ENCODE results near the gene DCUN1D5. TPM values are rescaled to one million over a fixed set of nuclear protein-coding genes. Genes with fewer than 3 reads are reported as not detected.

DCUN1D5 gene
- total and polyA plus RNA-seq, 7 donors: 19.5 to 58.7 (median 26.8) TPM

- H3K36me3 ChIP-seq (ENCODE audit: insufficient read depth in 1 of 2, low read depth in 1 of 2): no peaks in the 10 kb centered on the region
- H3K9me3 ChIP-seq: no peaks in the 10 kb centered on the region
- H3K4me3 ChIP-seq: no peak overlapping the region
- DNase-seq (no peak), ATAC-seq (no peak)
- intact Hi-C loops (cut with DNase I): no loop called here
- 81 to 92% (median 91%) methylated on average over 1 of the region's 1 CpG for WGBS, 3 donors
- no peak overlapping the region for H3K27ac ChIP-seq
- no peak for TF ChIP-seq CTCF (IDR thresholded peaks at IDR 0.05)
- H3K27me3 ChIP-seq (ENCODE audit: insufficient read depth in 3 of 3, low read length in 2 of 3): peaks cover 0 to 4% (median 0%) of the 10 kb centered on the region in 3 donors
- no peaks in the 10 kb centered on the region for H3K4me1 ChIP-seq
These were observed 78.5 kb downstream of the DCUN1D5 start for GRCh38 chr11:103013421-103013820.

Other genes with a start within 250 kb of the DCUN1D5 start
- 1 to 10 TPM in 2 of 4 donors, under 1 TPM in 2; 0.17 to 5.7 (median 0.94) TPM for gene MMP3, start 248.6 kb downstream of the DCUN1D5 start, total RNA-seq
- gene MMP3, start 248.6 kb downstream of the DCUN1D5 start, polyA plus RNA-seq: 1 to 10 TPM in 2 of 3 donors, under 1 TPM in 1; 0.68 to 7.3 (median 2.0) TPM
- gene MMP12, start 217.2 kb downstream of the DCUN1D5 start, total RNA-seq: not detected
- not detected for gene MMP12, start 217.2 kb downstream of the DCUN1D5 start, polyA plus RNA-seq
- not detected for gene MMP13, start 136.4 kb downstream of the DCUN1D5 start, total RNA-seq
- gene MMP13, start 136.4 kb downstream of the DCUN1D5 start, polyA plus RNA-seq: not detected
- gene DYNC2H1, start 17.3 kb upstream of the DCUN1D5 start, total RNA-seq: 1 to 10 TPM in 3 of 4 donors, under 1 TPM in 1; 0.79 to 2.3 (median 1.6) TPM
- 1 to 10 TPM; 1.1 to 1.9 (median 1.2) TPM for gene DYNC2H1, start 17.3 kb upstream of the DCUN1D5 start, polyA plus RNA-seq

Data from psoas muscle (tissue), 8 donors.